HG03135 (cell line): Measurements from ENCODE around the gene PXDN.

Source experiments
- ATAC-seq: cut with Tn5 transposase; IDR thresholded peaks from one replicate; pipeline ENCODE4 v1.9.1; 2021; ENCODE audit warnings: mild to moderate bottlenecking, moderate library complexity; ENCODE audit not compliant: unreplicated experiment

Gene PXDN

DNA sequence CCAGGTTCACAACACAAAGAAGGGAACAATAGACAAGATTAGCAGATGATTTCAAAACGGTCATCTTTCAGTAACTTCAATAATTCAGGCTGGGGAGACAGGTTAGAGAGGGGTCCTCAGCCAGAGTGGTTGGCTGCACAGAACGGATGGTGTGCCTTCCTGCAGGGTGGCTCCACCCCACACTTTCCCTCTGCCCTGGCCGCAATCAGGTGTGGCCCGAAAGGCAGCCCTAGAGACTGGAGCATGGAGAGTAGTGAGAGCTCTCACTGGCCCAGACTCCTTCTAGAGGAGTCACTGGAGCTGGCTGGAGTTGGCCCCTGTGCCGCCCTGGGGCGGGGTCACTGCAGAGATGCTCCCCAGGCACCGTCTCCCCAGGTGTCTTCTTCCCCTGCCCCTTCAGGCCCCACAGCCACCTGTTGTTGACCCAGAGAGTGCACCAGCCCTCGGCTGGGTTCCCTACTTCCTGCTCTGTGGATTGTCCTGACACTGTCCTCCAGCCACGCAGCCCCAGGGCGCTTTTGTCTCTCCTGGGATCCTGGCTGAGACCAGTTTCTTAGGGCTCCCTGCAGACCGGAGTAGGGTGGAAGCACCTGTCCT, 126.8 kb downstream of the PXDN start:
- no peak for ATAC-seq

DNA sequence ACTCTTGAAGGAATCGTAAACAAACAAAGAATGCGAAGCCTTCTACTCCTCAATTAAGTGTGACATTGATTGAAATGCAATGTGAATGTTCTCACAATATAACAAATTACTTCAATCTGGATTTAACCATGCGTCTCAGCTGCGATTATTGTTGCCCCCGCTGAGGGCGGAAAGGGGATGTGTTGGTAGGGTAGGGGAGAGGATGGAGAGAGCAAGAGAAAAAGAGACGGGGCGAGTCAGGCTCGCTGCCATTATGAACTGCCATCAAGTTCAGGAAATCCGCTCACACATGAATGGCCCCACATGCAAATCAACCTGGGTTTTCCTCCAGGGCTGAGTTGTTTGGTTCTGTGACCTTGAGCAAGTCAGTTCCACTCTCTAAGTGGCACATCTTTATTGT, 129.8 kb downstream of the PXDN start:
- no peak for ATAC-seq

DNA sequence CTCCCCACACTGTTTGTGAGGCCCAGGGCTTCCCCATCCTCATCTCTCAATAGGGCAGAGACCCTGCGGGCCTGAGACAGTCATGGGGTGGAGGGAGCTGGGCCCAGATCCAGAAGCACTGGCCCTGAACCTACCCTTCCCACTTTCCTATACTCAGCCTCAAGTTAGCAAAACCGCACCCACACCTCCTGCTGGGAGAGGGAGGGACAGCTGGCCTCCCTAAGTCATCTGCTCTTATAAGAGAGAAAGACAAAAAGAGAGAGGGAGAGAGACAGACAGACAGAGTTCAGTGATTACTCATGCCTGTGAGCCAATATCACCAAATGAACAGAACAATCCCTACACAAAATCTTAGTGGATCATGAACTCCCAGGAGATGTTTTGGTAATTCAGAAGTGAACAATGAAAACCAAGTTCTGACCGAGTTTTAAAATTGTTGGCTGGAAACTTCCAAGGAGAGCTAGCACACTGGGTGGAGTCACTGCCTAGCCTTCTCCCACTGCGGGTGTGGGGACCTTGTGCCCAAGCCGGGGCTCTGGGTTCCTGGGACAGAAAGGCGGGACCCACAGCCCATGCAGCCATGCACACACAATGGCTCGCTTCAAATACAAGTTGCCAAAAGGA, 130.5 kb downstream of the PXDN start:
- ATAC-seq: no peak

DNA sequence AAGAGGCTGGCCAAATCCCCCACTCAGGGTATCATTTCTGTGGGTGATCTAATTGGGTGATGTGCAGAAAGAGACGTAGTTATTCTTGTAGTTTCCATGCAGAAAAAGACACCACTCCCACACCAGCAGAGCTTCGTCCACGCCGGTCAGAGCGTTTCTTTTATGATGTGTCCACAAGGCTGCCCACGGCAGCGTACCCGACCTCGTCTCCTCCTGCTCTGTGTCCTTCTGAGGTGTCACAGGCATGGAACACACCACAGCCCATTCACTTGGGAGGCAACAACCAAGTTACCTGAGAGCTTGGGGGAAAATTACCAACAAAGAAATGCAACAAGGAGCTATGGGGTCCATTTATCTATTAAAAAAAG, 131.3 kb downstream of the PXDN start:
- ATAC-seq: no peak

DNA sequence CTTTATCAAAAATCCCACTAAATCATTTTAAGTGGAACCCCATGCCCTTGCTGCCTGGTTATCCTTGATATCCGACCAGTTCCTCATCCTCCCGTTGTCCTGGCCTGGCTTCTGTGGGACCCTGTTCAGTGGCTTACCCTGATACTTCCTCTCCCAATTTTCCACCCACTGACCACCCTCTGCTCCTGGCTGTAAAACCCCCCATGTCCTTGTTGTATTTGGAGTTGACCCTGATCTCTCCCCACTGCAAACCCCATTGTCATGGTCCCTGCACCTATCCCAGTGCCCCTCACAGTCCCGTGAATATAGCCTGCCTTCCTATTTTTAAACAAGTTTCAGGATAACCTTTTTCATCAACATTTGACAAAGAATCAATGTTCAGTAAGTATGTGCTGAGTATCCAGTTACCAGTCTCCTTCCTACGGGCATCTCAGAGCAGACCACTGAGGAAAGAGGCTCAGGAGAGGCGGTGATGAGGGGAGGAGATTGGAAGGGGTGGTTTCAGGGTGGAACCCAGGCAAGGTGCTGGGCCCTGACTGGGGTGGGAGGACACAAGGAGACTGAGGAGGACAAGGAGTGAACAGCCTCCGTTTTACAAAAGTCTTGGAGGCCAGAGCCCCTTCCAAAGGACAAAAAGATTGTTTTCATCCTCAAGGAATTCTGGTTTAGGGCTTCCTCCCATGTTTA, 131.8 kb downstream of the PXDN start:
- ATAC-seq: no peak

DNA sequence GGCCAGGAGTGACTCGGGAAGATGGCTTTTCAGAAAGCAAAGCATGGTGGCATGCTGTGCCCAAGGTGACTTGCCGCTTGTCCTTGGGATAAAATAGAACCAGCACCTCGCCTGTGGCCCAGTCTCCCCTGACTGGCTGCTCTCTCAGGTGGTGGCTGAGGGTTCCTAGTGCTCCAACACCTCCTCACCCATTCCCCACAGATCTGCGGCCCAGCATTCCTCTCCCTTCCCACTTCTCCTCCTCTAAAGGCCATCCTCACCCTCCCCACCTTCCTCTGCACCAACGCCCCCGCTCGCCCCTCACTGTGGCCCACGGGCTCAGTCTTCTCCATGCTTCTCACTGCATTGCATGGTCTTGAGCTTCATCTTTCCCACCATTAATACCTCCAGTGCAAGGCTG, 132.4 kb downstream of the PXDN start:
- no peak for ATAC-seq

DNA sequence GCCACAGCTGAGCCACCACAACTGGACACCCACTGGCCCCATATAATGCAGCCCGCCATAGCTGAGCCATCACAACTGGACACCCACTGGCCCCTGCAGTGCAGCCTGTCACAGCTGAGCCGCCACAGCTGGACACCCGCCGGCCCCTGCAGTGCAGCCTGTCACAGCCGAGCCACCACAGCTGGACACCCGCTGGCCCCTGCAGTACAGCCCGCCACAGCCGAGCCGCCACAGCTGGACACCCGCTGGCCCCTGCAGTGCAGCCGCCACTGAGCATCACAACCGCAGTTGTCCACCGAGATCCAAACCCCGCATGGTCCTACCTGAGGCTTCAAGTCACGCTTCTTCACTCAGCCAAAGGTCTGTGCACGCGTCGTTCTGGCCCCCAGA, 134.2 kb downstream of the PXDN start:
- ATAC-seq: no peak

DNA sequence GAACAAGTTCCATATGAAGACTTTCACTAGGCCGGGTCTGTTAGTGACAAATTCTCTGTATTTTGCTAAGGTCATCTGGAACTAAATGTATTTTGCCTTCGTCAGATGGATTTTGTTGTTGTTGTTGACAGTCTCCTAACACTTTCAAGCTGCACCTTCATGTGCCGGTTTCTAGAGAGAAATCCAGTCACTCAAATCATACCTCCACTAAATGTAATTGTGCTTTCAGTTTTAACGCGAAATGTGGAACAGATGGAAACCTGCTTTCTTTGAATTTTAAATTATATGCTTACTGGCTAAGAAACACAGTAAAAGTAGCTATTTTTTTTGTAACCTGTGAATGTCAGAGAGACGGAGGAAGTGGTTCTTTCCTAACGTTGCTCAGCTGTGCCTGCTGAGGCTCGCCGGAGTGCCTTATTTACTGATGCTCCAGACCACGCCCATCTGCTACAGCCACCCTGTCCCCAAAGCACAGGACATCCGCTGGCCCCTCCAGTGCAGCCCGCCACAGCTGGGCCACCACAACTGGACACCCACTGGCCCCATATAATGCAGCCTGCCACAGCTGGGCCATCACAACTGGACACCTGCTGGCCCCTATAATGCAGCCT, 134.7 kb downstream of the PXDN start:
- no peak for ATAC-seq

DNA sequence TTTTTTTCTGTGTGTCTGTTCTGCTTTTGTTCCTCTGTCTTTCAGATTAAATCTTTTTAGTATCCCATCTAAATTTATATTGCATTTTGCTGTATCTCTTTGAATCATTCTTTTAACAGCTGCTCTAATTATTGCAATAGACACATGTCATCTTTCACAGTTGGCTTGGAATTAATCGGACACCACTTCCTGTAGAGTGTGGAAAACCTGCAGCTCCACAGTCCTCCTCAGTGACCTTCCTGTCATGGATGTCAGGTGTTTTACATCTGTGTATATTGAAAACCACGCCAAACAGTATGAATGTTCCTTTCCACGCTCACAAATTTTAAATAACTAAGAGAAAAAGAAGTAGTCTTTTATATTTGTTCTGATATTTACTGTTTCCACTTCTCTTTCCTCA, 135.3 kb downstream of the PXDN start:
- no peak for ATAC-seq

DNA sequence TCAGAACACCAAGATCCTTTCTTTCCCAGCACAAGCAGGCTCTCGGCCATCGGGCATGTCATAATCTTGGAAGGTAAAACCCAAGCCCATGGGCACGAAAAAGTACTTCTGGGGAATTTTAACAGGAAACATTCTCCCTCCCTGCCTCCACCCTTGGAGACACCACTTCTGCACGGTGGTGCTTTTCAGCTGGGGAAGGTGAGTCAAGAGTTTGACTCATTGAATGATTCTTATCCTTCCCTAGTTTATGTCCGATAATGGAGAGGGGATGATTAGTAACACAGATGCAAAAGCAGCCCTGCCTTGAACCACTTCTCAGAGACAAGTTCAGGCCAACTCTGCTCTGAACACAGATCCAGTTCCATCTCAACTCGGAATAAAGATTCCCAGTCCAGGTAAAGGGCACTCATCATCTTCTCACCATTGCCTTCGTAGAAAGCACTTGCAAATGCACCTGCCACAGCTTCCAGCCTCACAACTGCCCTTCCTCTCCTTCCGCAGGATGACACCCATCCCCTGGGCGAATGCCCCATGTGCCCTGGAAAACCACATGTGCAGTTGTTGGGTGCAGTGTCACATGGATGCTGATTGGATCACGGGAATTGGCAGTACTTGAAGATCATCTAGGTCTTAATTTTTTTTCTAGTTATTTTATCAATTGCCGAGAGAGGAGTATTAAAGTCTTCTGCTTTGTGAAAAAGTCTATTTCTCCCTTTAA, 136.2 kb downstream of the PXDN start:
- ATAC-seq: no peak

DNA sequence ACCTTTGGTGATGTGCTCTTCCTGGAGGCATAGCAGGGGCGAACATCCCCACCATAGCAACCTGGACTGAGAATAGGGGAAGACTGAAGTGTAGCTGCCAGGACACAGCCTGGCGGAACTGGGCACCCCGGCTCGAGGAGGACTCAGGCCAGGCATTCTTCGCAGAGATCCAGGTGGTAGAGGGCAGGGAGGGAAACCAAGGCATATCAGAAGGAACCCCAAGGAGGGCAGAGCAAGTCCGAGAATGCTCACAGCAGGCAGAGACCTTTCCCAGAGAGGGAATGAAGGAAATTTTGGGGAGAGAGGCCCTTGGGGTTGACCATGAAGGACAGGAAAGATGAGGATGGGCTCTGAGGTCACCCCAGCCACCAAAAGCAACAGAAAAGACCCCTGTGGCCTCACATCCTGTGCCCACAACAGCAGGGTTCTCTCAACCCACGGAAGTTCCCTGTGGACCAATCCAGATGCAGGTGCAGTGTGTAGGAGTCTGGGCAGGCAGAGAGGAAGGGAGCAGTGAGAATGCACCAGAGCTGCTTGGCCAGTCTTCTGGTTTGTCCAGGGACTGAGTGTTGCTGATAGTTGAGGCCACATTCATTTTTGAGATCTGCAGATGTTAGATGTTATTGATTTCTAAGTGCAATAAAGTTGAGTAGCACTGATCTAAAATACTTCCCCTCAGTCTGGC, 136.9 kb downstream of the PXDN start:
- no peak for ATAC-seq

DNA sequence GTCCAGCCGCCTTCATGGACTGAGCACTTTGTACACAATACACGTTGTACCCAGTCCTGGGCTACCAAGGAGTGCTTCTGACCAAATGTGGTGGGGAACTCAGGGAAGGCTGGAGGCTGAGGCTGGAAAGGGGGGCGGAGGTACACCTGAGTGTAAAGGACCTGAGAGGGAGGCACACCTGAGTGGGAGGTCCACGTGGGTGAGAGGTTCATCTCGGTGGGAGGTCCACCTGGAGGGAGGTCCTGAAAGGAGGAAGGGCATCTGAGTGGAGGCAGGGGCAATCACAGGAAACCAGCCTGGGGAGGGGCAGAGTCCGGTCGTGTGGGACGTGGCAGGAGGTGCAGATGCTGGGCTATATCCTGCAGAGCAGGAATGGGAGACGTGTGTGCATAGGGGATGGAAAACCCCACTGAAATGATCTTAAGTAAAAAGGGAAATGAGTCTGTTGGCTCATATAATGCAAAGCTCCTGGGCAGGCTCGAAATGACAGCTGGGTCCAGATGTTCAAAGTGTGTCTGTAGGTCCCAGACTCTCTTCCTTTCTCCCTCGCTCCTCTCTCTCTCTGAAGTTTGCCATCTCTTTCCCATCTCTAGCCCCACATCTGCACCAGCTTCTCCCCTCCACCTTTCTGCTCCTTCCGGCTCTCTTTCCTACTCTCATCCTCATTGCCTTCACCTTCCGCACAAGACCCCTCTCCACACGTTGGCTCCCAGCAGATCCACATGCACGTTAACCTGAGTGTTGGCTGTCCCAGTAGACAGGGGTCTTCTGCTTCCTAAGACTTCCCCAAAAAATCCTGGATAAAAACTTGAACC, 137.7 kb downstream of the PXDN start:
- no peak for ATAC-seq

DNA sequence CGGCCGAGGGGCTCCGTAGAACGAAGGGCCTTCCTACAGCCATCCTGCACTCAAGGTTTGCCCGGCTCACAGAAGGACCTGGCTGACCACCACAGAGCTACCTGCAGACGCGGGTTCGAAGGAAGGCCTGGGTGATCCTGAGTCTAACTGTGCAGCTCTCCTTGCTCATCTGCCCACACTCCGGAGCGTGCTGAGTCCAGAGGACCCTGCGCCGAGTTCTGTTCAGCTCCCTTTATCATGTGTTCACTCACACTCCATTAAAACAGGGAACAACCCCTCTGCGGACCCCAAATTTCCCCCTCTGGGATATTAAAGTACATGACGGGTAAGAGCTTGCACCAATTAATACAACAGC, 138.3 kb downstream of the PXDN start:
- no peak for ATAC-seq

DNA sequence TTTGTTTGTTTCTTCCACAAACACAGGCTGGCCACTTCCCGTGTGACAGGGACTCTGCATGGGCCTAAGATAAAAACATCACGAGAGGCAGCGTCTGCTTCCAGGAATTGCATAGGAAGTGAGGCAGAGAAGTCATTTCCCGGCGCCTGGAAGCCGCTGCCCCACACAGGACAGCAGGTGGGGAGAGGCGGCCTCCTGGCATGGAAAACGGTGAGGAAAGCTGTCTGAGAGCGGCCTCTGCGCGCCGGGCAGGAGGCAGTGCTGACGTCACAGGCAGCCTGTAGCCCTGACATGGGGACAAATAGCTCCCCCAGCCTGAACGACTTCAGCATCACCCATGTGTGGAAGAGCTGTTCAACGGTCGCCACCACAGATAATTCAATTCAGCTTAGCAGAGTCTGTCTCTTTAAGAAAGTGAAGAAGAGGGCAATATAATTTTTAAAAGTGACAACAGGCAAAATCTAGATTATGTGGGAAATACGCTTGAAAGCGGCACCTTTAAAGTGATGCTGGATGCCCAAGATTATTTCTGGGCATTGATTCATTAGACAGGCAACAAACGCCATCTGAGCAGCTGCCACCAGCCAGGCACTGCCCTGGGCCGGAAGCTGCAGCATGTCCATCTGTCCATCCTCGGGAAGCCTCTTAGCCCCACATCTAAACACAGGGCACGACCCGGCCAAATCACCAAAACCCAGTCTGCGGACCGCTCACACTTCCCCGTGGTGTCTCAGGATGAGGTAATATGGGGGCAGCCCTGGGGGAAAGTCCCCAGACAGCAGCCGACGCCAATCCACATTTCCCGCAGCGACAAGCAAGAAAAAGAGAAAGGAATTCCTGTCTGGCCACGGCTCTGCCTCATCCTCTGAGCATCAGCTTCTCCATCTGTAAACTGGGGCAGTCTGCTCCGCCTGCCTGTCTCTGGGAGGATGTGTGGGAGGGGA, 138.9 kb downstream of the PXDN start:
- ATAC-seq: no peak

DNA sequence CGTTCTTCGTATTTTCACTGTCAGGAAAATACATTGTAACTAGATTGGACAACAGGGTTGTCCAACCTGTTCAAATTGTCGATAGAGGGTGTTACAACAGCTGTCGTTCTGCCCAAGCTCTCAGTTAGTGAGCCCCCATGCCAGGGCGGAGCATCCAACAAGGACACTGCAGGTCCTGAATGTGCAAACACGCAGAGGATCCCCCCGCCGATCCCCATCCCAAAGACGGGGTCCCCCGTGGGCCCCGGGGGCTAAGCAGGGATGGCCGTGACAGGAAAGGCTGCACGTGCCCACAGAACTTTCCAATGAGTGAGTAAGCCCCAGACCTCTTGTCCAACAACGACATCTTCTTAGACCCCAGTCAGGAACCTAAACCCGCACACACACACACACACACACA, 140.8 kb downstream of the PXDN start:
- ATAC-seq: no peak

DNA sequence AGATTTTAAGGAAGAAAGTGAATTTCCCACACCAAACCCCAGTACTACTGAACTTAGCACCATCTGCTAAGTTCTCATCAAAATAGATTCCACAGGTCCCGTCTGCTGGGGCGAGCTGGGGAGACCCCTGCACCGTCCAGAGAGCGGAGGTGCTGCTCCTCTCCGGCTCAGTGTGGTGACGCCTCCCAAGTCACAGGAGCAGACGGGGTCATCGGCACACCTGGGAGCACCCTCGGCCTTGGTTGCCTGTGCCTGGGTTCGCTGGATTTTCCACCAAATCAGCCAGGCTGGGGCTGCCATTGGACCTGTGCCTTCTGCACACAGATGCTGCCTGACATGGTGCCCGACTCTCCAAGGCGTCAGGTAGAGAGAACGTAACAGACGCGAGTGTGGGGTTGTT, 141.3 kb downstream of the PXDN start:
- no peak for ATAC-seq

DNA sequence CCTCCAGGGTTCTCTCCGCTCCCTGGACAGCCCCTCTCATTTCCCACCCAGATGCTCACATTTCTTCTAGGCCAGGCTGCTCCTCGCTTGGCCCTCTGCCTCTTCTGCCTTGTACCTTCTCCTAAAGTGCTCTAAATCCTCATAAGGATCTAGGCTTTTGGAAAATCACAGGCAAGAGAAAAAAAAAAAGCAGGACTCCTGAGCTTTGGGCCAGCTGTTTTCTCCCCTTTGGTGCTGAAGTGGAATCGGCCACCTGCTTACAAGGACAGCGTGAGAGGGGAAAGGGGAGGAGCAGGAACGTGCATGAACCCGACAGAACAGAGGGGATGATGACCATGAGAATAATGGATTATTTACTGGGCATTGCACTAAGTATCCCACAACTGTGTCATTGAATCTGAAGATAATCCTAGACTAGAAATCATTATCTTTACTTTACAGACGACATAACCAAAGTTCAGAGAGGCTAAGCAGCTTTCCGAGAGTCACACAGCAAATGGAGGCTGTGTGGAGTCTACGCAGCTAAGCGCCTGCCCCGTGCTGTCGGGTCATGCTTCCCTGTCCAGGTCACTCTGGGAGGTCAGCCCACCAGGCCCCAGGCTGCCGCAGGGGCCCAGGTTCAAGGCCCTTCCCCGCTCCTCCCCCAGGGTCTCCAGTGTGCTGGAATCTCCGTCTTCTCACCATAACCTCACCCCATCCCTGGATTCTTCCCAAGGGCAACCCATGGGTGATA, 141.9 kb downstream of the PXDN start:
- no peak for ATAC-seq

DNA sequence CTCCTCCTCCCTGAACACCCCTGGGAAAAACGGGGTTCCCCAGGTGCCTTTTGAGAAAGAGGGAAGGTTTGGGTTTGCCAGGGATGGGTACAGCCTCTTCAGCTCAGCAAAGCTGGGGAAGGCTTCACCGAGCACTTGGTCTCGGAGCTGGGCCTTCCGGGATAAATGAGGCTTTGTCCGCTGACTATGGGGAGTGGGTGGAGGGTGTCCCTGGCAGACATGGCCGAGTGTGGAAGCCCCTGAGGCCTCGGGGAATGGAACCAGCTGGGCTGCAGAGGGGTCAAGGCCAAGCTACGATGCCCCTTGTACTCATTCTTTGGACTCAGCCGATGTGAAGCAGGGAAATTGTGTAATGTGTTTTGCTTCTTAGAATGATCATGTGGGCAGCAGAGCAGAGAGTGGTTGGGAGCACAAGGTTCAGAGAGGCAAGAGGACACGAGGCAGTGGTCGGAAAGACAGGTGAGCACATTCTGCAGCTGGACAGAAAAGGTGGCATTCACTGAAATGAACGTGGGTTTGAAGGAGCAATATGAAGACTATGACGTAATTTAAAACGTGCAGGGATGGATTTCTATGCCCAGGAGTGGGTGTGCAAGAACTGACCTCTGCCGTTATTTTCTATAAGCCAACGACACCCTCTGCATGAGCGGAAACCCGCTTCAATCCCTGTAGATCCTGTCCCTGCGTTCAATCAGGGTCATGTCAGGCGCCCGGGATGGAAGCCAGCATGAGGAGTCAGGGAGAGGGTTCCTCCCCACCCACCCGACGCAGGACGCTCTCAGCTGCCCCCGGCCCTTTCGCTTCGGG, 142.6 kb downstream of the PXDN start:
- ATAC-seq: no peak
